Stimulated activated CD8-positive, alpha-beta memory T cell treated with anti-CD3 and anti-CD28 coated beads, Interleukin-15, amount 100 ng/mL, for 24 hours (primary cell): ENCODE data around the gene SLC25A31.

Source experiments
- DNase-seq: peaks from one replicate; pipeline ENCODE4 v3.0.0-alpha.2; 2020; ENCODE audit warnings: low read depth

SLC25A31 gene

GRCh38 chr4:127777487-127777886 lies 47.3 kb downstream of the SLC25A31 start:
- no peak for DNase-seq

- DNase-seq, result no peak
These were observed 47.9 kb downstream of the SLC25A31 start for GRCh38 chr4:127778102-127778501.

- DNase-seq, result no peak
These were observed 50.4 kb downstream of the SLC25A31 start for GRCh38 chr4:127780598-127780997.

GRCh38 chr4:127781300-127782024 lies 51.3 kb downstream of the SLC25A31 start:
- no peak for DNase-seq

- DNase-seq, result no peak
These were observed 51.8 kb downstream of the SLC25A31 start for GRCh38 chr4:127782025-127782274.

GRCh38 chr4:127782275-127783025 lies 52.2 kb downstream of the SLC25A31 start, which contains the start of gene HSPA4L:
HSPA4L (plus strand) TSS chr4:127782322; CDS start chr4:127782551, 229 bp downstream.
- peak; percentile 12 for DNase-seq

- no peak for DNase-seq
These were observed 53.0 kb downstream of the SLC25A31 start for GRCh38 chr4:127783026-127783769.

- no peak for DNase-seq
These were observed 54.0 kb downstream of the SLC25A31 start for GRCh38 chr4:127783955-127784770.

GRCh38 chr4:127788517-127788916 lies 58.3 kb downstream of the SLC25A31 start:
- no peak for DNase-seq

- no peak for DNase-seq
These were observed 61.2 kb downstream of the SLC25A31 start for GRCh38 chr4:127791391-127791790.

- no peak for DNase-seq
These were observed 63.3 kb downstream of the SLC25A31 start for GRCh38 chr4:127793528-127793927.

GRCh38 chr4:127799711-127800110 lies 69.5 kb downstream of the SLC25A31 start:
- no peak for DNase-seq

- DNase-seq, result no peak
These were observed 79.1 kb downstream of the SLC25A31 start for GRCh38 chr4:127809173-127809800.

- no peak for DNase-seq
These were observed 80.4 kb downstream of the SLC25A31 start for GRCh38 chr4:127810551-127810950.

- no peak for DNase-seq
These were observed 92.2 kb downstream of the SLC25A31 start for GRCh38 chr4:127822430-127822829.
